Activated CD8-positive, alpha-beta memory T cell treated with anti-CD3 and anti-CD28 coated beads for 24 hours (primary cell): ENCODE results near the gene MLLT3.

ENCODE experiments used
- DNase-seq: peaks from one replicate; pipeline ENCODE4 v3.0.0-alpha.2; 2020

The MLLT3 gene

GRCh38 chr9:20553558-20554149, 68.6 kb downstream of the MLLT3 start:
- no peak for DNase-seq

GRCh38 chr9:20552874-20553557, 69.3 kb downstream of the MLLT3 start:
- DNase-seq = no peak

- DNase-seq = no peak
Measured at GRCh38 chr9:20551835-20552234, 70.5 kb downstream of the MLLT3 start.

GRCh38 chr9:20551236-20551635, 71.1 kb downstream of the MLLT3 start:
- DNase-seq = no peak

- no peak for DNase-seq
Measured at GRCh38 chr9:20550326-20550725, 72.0 kb downstream of the MLLT3 start.

GRCh38 chr9:20549053-20549452, 73.2 kb downstream of the MLLT3 start:
- no peak for DNase-seq

- no peak for DNase-seq
Measured at GRCh38 chr9:20545023-20545622, 77.2 kb downstream of the MLLT3 start.

- DNase-seq = no peak
Measured at GRCh38 chr9:20540169-20540863, 82.0 kb downstream of the MLLT3 start.

GRCh38 chr9:20538956-20539355, 83.3 kb downstream of the MLLT3 start:
- DNase-seq = no peak

- DNase-seq = no peak
Measured at GRCh38 chr9:20538092-20538491, 84.2 kb downstream of the MLLT3 start.

- no peak for DNase-seq
Measured at GRCh38 chr9:20537294-20537693, 85.0 kb downstream of the MLLT3 start.

GRCh38 chr9:20532584-20532983, 89.7 kb downstream of the MLLT3 start:
- no peak for DNase-seq

- DNase-seq = no peak
Measured at GRCh38 chr9:20529837-20530236, 92.5 kb downstream of the MLLT3 start.

GRCh38 chr9:20528253-20528652, 94.0 kb downstream of the MLLT3 start:
- DNase-seq = no peak

GRCh38 chr9:20526500-20527319, 95.6 kb downstream of the MLLT3 start:
- DNase-seq = no peak

- no peak for DNase-seq
Measured at GRCh38 chr9:20524776-20525175, 97.5 kb downstream of the MLLT3 start.

GRCh38 chr9:20518737-20519136, 103.6 kb downstream of the MLLT3 start:
- DNase-seq = no peak

- DNase-seq = no peak
Measured at GRCh38 chr9:20513126-20513913, 109.0 kb downstream of the MLLT3 start.

GRCh38 chr9:20512636-20513035, 109.7 kb downstream of the MLLT3 start:
- DNase-seq = no peak

- no peak for DNase-seq
Measured at GRCh38 chr9:20512106-20512505, 110.2 kb downstream of the MLLT3 start.

- DNase-seq = no peak
Measured at GRCh38 chr9:20511686-20512085, 110.6 kb downstream of the MLLT3 start.

GRCh38 chr9:20509466-20509865, 112.8 kb downstream of the MLLT3 start:
- DNase-seq = no peak
